IMR-90 (cell line): Measurements from ENCODE around the gene KCNJ6. TPM values are rescaled to one million over a fixed set of nuclear protein-coding genes. Genes with fewer than 3 reads are reported as not detected.

Experiments used
- ATAC-seq: fragments of 200-7000 bp; cut with Tn5 transposase; 2 replicates; pipeline ENCODE4 v1.9.1; 2020; ENCODE audit warnings: low read depth, mild to moderate bottlenecking, moderate library complexity
- BruUV-seq: library from RNA; stranded (reverse); fragments of 400-500 nt; replicated peaks from 2 replicates; lab custom pipeline; 2021; lab: Mats Ljungman, UMichigan
- CTCF ChIA-PET: fragments of 300-600 bp; formaldehyde crosslinking; extraction: SDS; loops from one replicate; lab custom pipeline; 2021; ENCODE audit warnings: antibody characterized with exemption; lab: Yijun Ruan, JAX
- POLR2A ChIA-PET: fragments of 300-600 bp; sonication (Branson Sonifier 250); formaldehyde crosslinking; loops from one replicate; lab custom pipeline; 2022; ENCODE audit warnings: antibody characterized with exemption; ENCODE audit not compliant: unreplicated experiment; lab: Charles Lee
- DNase-seq: peaks from one replicate; pipeline ENCODE4 v3.0.0; 2013
- H2AFZ ChIP-seq: replicated peaks from 2 replicates; pipeline ENCODE3; 2013; ENCODE audit warnings: low read length, mild to moderate bottlenecking; ENCODE audit not compliant: poor library complexity
- H2AK5ac ChIP-seq: 2 replicates; pipeline ENCODE4 v1.6.1; 2013; ENCODE audit warnings: low read depth, low read length, inconsistent platforms
- H2AK9ac ChIP-seq: replicated peaks from 2 replicates; pipeline ENCODE3; 2013; ENCODE audit warnings: mild to moderate bottlenecking, low read depth, low read length, moderate library complexity; ENCODE audit not compliant: poor library complexity
- H2BK120ac ChIP-seq: 2 replicates; pipeline ENCODE4 v1.6.1; 2013; ENCODE audit warnings: low read depth, low read length, inconsistent platforms
- H2BK15ac ChIP-seq: 3 replicates; pipeline ENCODE4 v1.6.1; 2013; ENCODE audit warnings: low read depth, low read length, inconsistent platforms
- H2BK20ac ChIP-seq: 2 replicates; pipeline ENCODE4 v1.6.1; 2013; ENCODE audit warnings: low read depth, mild to moderate bottlenecking, inconsistent platforms, low read length, moderate library complexity
- H2BK5ac ChIP-seq: 2 replicates; pipeline ENCODE4 v1.6.1; 2013; ENCODE audit warnings: mild to moderate bottlenecking, low read depth, low read length, inconsistent platforms; ENCODE audit not compliant: poor library complexity, severe bottlenecking
- H3K14ac ChIP-seq: replicated peaks from 2 replicates; pipeline ENCODE4 v1.6.1; 2013; ENCODE audit warnings: low read depth, low read length, inconsistent platforms
- H3K18ac ChIP-seq: 2 replicates; pipeline ENCODE4 v1.6.1; 2013; ENCODE audit warnings: low read depth, low read length, control low read depth
- H3K23ac ChIP-seq: 2 replicates; pipeline ENCODE4 v1.6.1; 2013; ENCODE audit warnings: low read depth, low read length, inconsistent platforms
- H3K27ac ChIP-seq: 2 replicates; pipeline ENCODE4 v1.5.1; 2013; ENCODE audit warnings: mild to moderate bottlenecking, control low read depth, low read length; ENCODE audit not compliant: insufficient read depth
- H3K27me3 ChIP-seq: 2 replicates; pipeline ENCODE4 v1.6.1; 2013; ENCODE audit warnings: low read length; ENCODE audit not compliant: control insufficient read depth, insufficient read depth
- H3K36me3 ChIP-seq: 2 replicates; pipeline ENCODE4 v1.6.1; 2013; ENCODE audit warnings: low read length, mixed read lengths; ENCODE audit not compliant: control insufficient read depth, insufficient read depth
- H3K4ac ChIP-seq: 2 replicates; pipeline ENCODE4 v1.6.1; 2013; ENCODE audit warnings: low read depth, low read length, inconsistent platforms
- H3K4me1 ChIP-seq: 2 replicates; pipeline ENCODE4 v1.6.1; 2013; ENCODE audit warnings: low read length, mixed read lengths; ENCODE audit not compliant: control insufficient read depth, insufficient read depth
- H3K4me2 ChIP-seq: 2 replicates; pipeline ENCODE4 v1.6.1; 2013; ENCODE audit warnings: low read depth, mild to moderate bottlenecking, control low read depth, low read length, moderate library complexity
- H3K4me3 ChIP-seq: 2 replicates; pipeline ENCODE4 v1.5.1; 2013; ENCODE audit warnings: low read depth, mild to moderate bottlenecking, control low read depth, low read length, moderate library complexity; ENCODE audit not compliant: insufficient read depth
- H3K56ac ChIP-seq: 2 replicates; pipeline ENCODE4 v1.6.1; 2013; ENCODE audit warnings: low read length, inconsistent platforms; ENCODE audit not compliant: insufficient read depth; ENCODE audit errors: extremely low read depth
- H3K79me1 ChIP-seq, 2 experiments: 2 replicates each; pipeline ENCODE4 v1.6.1; 2013; ENCODE audit warnings: low read length in 2 of 2, inconsistent platforms in 1 of 2, low read depth in 1 of 2
- H3K9ac ChIP-seq: 2 replicates; pipeline ENCODE4 v1.6.1; 2013; ENCODE audit warnings: low read depth, low read length, control low read depth
- H3K9me1 ChIP-seq: 2 replicates; pipeline ENCODE4 v1.6.1; 2013; ENCODE audit warnings: low read length, inconsistent platforms; ENCODE audit not compliant: insufficient read depth
- H3K9me3 ChIP-seq: 2 replicates; pipeline ENCODE4 v1.6.1; 2013; ENCODE audit warnings: low read length; ENCODE audit not compliant: control insufficient read depth, insufficient read depth
- H4K20me1 ChIP-seq: 2 replicates; pipeline ENCODE4 v1.6.1; 2013; ENCODE audit warnings: low read length, inconsistent platforms; ENCODE audit not compliant: insufficient read depth
- H4K5ac ChIP-seq: 2 replicates; pipeline ENCODE4 v1.6.1; 2013; ENCODE audit warnings: mild to moderate bottlenecking, low read depth, low read length, control low read depth
- H4K8ac ChIP-seq, 2 experiments: 2 replicates each; pipeline ENCODE4 v1.6.1; 2013; ENCODE audit warnings: low read depth in 2 of 2, low read length in 2 of 2, control low read depth in 1 of 2, inconsistent platforms in 1 of 2
- H4K91ac ChIP-seq: 2 replicates; pipeline ENCODE4 v1.6.1; 2013; ENCODE audit warnings: low read depth, low read length, inconsistent platforms; ENCODE audit not compliant: insufficient read depth
- BHLHE40 ChIP-seq: fragments of 150-350 bp; IDR thresholded peaks from 2 replicates; pipeline ENCODE4 v1.6.1; 2016; ENCODE audit warnings: mild to moderate bottlenecking, low read depth, low read length
- CEBPB ChIP-seq: IDR thresholded peaks from 2 replicates; pipeline ENCODE4 v1.6.1; 2012; ENCODE audit warnings: low read depth, low read length, improper control_type of control experiment
- ELK1 ChIP-seq: fragments of 150-350 bp; IDR thresholded peaks from 2 replicates; pipeline ENCODE4 v1.6.1; 2016; ENCODE audit warnings: low read depth, mild to moderate bottlenecking, low read length, moderate library complexity, borderline replicate concordance
- FOS ChIP-seq: fragments of 150-350 bp; IDR thresholded peaks from 2 replicates; pipeline ENCODE4 v1.6.1; 2016; ENCODE audit warnings: low read depth, low read length
- MAZ ChIP-seq: IDR thresholded peaks from 2 replicates; pipeline ENCODE4 v1.6.1; 2012; ENCODE audit warnings: low read depth, mild to moderate bottlenecking, low read length, improper control_type of control experiment, moderate library complexity, borderline replicate concordance
- RAD21 ChIP-seq: IDR thresholded peaks from 2 replicates; pipeline ENCODE4 v1.6.1; 2012; ENCODE audit warnings: low read length, improper control_type of control experiment
- WGBS, 2 experiments: methylation state at CpG; one replicate each; pipeline versions ENCODE4 v1.1.5 to v1.1.7; 2013; ENCODE audit warnings: missing lambda C conversion rate in 2 of 2; ENCODE audit not compliant: insufficient read length in 1 of 2; ENCODE audit errors: extremely low coverage in 2 of 2; 5-methylcytosine and 5-hydroxymethylcytosine counted together
- dilution Hi-C: fragments of 300-500 bp; cut with HindIII; formaldehyde crosslinking; loops from one replicate; pipeline ENCODE4 v1.14.3; 2018; ENCODE audit warnings: low sequenced_read_pairs; ENCODE audit not compliant: unreplicated experiment
- in situ Hi-C: fragments of 300-500 bp; cut with MboI; formaldehyde crosslinking; loops from 3 replicates; pipeline ENCODE4 v1.14.3; 2019; ENCODE audit warnings: low sequenced_read_pairs, inconsistent platforms, mixed read lengths
- intact Hi-C: fragments of 100-400 bp; cut with micrococcal nuclease; formaldehyde crosslinking; loops from 2 replicates; pipeline ENCODE4 v1.10.0; 2022
- polyA plus RNA-seq, 3 experiments: library from polyadenylated mRNA; depleted of rRNA; stranded (reverse); fragments of >200 nt; gene quantifications; 2 replicates each; pipeline ENCODE4 v1.2.3, GENCODE V29; 2012; ENCODE audit warnings: low replicate concordance in 1 of 3
- total RNA-seq: library from RNA; depleted of rRNA; stranded (reverse); fragments of >200 nt; gene quantifications from 2 replicates; pipeline ENCODE4 v1.2.3, GENCODE V29; 2012
- TF ChIP-seq, protein P1 (sequence below): fragments of 150-350 bp; IDR thresholded peaks from 2 replicates; pipeline ENCODE4 v1.6.1; 2017; ENCODE audit warnings: mild to moderate bottlenecking, antibody characterized with exemption, low read length, low read depth

The KCNJ6 gene
- total and polyA plus RNA-seq, 2 of the 4 experiments (the other 2 are of a cell fraction), result under 0.01 to 0.02 TPM

- in situ Hi-C loops, result no loop called here
- no CpG with 5 or more reads among the region's 8 CpGs for WGBS, 2 experiments
Observed at GRCh38 chr21:37855647-37856625, 60.3 kb downstream of the KCNJ6 start.

More at GRCh38 chr21:37855647-37856625, 60.3 kb downstream of the KCNJ6 start:
- dilution Hi-C loops, result no loop called here
- peak overlapping the region; percentile 88 for H2AK9ac ChIP-seq
- TF ChIP-seq, protein P1, sequence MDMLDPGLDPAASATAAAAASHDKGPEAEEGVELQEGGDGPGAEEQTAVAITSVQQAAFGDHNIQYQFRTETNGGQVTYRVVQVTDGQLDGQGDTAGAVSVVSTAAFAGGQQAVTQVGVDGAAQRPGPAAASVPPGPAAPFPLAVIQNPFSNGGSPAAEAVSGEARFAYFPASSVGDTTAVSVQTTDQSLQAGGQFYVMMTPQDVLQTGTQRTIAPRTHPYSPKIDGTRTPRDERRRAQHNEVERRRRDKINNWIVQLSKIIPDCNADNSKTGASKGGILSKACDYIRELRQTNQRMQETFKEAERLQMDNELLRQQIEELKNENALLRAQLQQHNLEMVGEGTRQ, result no peak
- TF ChIP-seq FOS (peak; percentile 74), MAZ (peak; percentile 84), RAD21 (peak; percentile 19; the same call in 1 of the 2 replicates), ELK1 (no peak), CEBPB (peak; percentile 44; the same call in 1 of the 2 replicates), BHLHE40 (peak; percentile 39; the same call in 1 of the 2 replicates)
- intact Hi-C loops, result loop anchor here (2.0 to 5.0 kb wide), 3 partner anchors 39 to 69 kb away; partner anchors contain the start of gene KCNJ6
- CTCF ChIA-PET, result interaction anchor here (0.6 to 1.6 kb wide), 2 partner anchors 21 to 97 kb away, joined by 3 to 4 read pairs; no protein-coding TSS in a partner anchor
- DNase-seq, result peak; percentile 89
- peak overlapping the region; percentile 100 for H4K91ac ChIP-seq
- peak overlapping the region; percentile 92 for H2AK5ac ChIP-seq
- H3K9me3 ChIP-seq, result no peaks in the 10 kb centered on the region
- peak overlapping the region; percentile 88 to 94 for H4K8ac ChIP-seq
- H3K9ac ChIP-seq, result peak overlapping the region; percentile 70
- peak overlapping the region; percentile 92 for H2BK120ac ChIP-seq
- POLR2A ChIA-PET, result interaction anchor here (1.5 kb wide), 1 partner anchor 15 kb away, joined by 11 read pairs; no protein-coding TSS in a partner anchor
- H3K36me3 ChIP-seq, result no peaks in the 10 kb centered on the region
- peak overlapping the region; percentile 99 for H2BK15ac ChIP-seq
- H2BK20ac ChIP-seq, result peak overlapping the region; percentile 98
- H3K27me3 ChIP-seq, result no peaks in the 10 kb centered on the region
- H2AFZ ChIP-seq, result peak overlapping the region; percentile 83
- H3K79me1 ChIP-seq, result no peaks in the 10 kb centered on the region
- H3K4me1 ChIP-seq, result peaks cover 14% of the 10 kb centered on the region
- H3K4me3 ChIP-seq, result no peak overlapping the region
- H3K4me2 ChIP-seq, result peak overlapping the region; percentile 77
- peak overlapping the region; percentile 98 for H3K14ac ChIP-seq
- H3K27ac ChIP-seq, result peak overlapping the region; percentile 95
- peak overlapping the region; percentile 99 for H3K18ac ChIP-seq
- peak overlapping the region; percentile 98 for H4K5ac ChIP-seq
- peak overlapping the region; percentile 100 for H2BK5ac ChIP-seq
- H3K9me1 ChIP-seq, result peaks cover 6% of the 10 kb centered on the region; the same call in 1 of the 2 replicates
- H4K20me1 ChIP-seq, result no peaks in the 10 kb centered on the region
- H3K4ac ChIP-seq, result peak overlapping the region; percentile 91
- peak overlapping the region; percentile 96 for H3K56ac ChIP-seq
- BruUV-seq, result no TSS peak
- H3K23ac ChIP-seq, result peak overlapping the region; percentile 96
- ATAC-seq, result peak; percentile 88
